SK-N-SH treated with all-trans-retinoic acid at 6 μM for 48 hours (cell line): ENCODE results near the gene HNRNPA3.

ENCODE experiments used
- ISL1 ChIP-seq: fragments of 250-450 bp; sonication (Bioruptor Pico); IDR thresholded peaks from 2 replicates; pipeline ENCODE4 v2.1.2; 2022; ENCODE audit warnings: mild to moderate bottlenecking, moderate library complexity
- OSR1 ChIP-seq: fragments of 250-450 bp; sonication (Bioruptor Pico); IDR thresholded peaks from 2 replicates; pipeline ENCODE4 v1.8.0; 2022; ENCODE audit warnings: moderate library complexity, mild to moderate bottlenecking, inconsistent platforms
- POU6F1 ChIP-seq: fragments of 250-450 bp; sonication (Bioruptor Pico); IDR thresholded peaks from 2 replicates; pipeline ENCODE4 v1.8.0; 2021; ENCODE audit warnings: low read depth, mild to moderate bottlenecking, moderate library complexity, borderline replicate concordance
- RARB ChIP-seq: fragments of 250-450 bp; sonication (Bioruptor Pico); IDR thresholded peaks from 2 replicates; pipeline ENCODE4 v1.8.0; 2021; ENCODE audit warnings: mild to moderate bottlenecking, moderate library complexity
- ZFP30 ChIP-seq: fragments of 450-650 bp; formaldehyde crosslinking; IDR thresholded peaks from 2 replicates; pipeline ENCODE4 v1.5.0; 2022; ENCODE audit warnings: mild to moderate bottlenecking, moderate library complexity
- ZNF70 ChIP-seq: fragments of 450-650 bp; formaldehyde crosslinking; IDR thresholded peaks from 2 replicates; pipeline ENCODE4 v1.5.0; 2020; ENCODE audit warnings: mild to moderate bottlenecking, moderate library complexity
- ZNF8 ChIP-seq: fragments of 450-650 bp; formaldehyde crosslinking; IDR thresholded peaks from 2 replicates; pipeline ENCODE4 v1.5.0; 2020; ENCODE audit warnings: mild to moderate bottlenecking, moderate library complexity
- TF ChIP-seq, protein P1 (sequence below): fragments of 250-450 bp; sonication (Bioruptor Pico); IDR thresholded peaks from 2 replicates; pipeline ENCODE4 v1.5.1; 2021; ENCODE audit warnings: mild to moderate bottlenecking, moderate library complexity

DNA sequence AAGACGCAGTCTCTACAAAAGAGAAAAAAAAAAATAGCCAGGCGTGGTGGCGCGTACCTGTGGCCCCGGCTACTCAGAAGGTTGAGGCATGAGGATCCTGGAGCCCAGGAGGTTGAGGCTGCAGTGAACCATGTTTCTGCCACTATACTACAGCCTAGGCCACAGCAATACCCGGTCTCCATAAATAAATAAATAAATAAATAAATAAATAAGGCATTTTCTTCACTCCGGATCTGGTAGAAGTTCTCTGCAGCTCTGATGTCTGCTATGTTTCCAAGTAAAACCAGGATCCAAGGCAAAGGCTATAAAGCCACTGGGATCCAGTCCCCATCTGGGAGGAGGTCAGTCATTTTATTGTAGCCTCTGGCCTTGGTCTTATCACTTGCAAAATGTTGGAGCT lies 36.4 kb downstream of the HNRNPA3 start:
- TF ChIP-seq RARB: no peak
- TF ChIP-seq ZFP30 (CRISPR knock-in tag): no peak
- no peak for TF ChIP-seq POU6F1 (CRISPR knock-in tag)
- TF ChIP-seq, protein P1, sequence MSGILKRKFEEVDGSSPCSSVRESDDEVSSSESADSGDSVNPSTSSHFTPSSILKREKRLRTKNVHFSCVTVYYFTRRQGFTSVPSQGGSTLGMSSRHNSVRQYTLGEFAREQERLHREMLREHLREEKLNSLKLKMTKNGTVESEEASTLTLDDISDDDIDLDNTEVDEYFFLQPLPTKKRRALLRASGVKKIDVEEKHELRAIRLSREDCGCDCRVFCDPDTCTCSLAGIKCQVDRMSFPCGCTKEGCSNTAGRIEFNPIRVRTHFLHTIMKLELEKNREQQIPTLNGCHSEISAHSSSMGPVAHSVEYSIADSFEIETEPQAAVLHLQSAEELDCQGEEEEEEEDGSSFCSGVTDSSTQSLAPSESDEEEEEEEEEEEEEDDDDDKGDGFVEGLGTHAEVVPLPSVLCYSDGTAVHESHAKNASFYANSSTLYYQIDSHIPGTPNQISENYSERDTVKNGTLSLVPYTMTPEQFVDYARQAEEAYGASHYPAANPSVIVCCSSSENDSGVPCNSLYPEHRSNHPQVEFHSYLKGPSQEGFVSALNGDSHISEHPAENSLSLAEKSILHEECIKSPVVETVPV (CRISPR knock-in tag): no peak
- TF ChIP-seq ZNF70: no peak
- no peak for TF ChIP-seq OSR1 (CRISPR knock-in tag)
- TF ChIP-seq ZNF8 (CRISPR knock-in tag): no peak
- TF ChIP-seq ISL1: no peak
